Omental fat pad (tissue), 4 donors: ENCODE measurements around the gene HSPE1. TPM values are rescaled to one million over a fixed set of nuclear protein-coding genes. Genes with fewer than 3 reads are reported as not detected.

Experiments
- ATAC-seq: fragments of 150-250 bp; one replicate; pipeline ENCODE4 v1.9.1; 2016; ENCODE audit warnings: mild to moderate bottlenecking, moderate library complexity; ENCODE audit not compliant: low FRiP score
- DNase-seq: peaks from one replicate; pipeline ENCODE4 v3.0.0-alpha.2; 2019; ENCODE audit warnings: low spot score
- total RNA-seq, 4 donors: library from RNA; depleted of rRNA; stranded (reverse); fragments of >200 nt; gene quantifications; one replicate each; pipeline ENCODE4 v1.1.0, GENCODE V29; 2016
- TF ChIP-seq, protein P1 (sequence below), 3 donors: fragments of 450-650 bp; IDR thresholded peaks; one replicate each; pipeline ENCODE4 v1.5.1; 2016 to 2017; ENCODE audit warnings: antibody characterized with exemption in 3 of 3, mild to moderate bottlenecking in 3 of 3, moderate library complexity in 2 of 3

The HSPE1 gene
- total RNA-seq, 4 donors from 2014 or later, result 86.5 to 352 (median 177) TPM

DNA sequence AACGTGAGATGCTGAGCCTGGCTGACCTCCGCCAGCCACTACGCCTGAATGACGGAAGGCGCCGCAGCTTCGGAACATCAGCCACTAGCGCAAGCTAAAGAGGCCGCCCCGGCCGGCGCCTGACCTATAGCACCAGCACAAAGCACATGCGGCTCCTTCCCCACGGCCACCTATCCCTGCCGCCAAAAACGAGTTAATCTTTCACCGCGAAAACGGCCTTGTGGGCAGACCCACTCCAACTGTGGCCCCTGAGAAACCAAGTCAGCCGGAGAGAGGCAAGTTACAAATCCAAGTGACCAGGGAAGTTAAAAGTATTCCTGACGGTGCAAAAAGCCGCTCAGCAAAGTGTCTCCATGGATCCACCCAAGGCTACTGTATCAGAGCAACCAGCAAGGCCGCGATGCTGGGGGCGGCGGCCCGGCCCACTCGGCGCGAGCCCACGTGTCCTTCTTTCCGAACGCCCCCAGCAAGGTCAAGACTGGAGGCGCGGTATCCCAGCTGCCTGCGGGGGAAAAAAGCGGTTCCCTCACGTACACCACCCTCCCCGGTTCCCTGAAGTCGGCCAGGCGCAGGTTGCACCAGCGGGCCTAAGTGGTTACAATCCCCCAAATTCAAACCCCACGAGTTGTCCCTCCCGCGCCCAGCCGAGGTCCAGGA is 1.1 kb upstream of the HSPE1 start:
- DNase-seq (no peak), ATAC-seq (peak; percentile 20)
- TF ChIP-seq, protein P1, sequence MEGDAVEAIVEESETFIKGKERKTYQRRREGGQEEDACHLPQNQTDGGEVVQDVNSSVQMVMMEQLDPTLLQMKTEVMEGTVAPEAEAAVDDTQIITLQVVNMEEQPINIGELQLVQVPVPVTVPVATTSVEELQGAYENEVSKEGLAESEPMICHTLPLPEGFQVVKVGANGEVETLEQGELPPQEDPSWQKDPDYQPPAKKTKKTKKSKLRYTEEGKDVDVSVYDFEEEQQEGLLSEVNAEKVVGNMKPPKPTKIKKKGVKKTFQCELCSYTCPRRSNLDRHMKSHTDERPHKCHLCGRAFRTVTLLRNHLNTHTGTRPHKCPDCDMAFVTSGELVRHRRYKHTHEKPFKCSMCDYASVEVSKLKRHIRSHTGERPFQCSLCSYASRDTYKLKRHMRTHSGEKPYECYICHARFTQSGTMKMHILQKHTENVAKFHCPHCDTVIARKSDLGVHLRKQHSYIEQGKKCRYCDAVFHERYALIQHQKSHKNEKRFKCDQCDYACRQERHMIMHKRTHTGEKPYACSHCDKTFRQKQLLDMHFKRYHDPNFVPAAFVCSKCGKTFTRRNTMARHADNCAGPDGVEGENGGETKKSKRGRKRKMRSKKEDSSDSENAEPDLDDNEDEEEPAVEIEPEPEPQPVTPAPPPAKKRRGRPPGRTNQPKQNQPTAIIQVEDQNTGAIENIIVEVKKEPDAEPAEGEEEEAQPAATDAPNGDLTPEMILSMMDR (IDR thresholded peaks at IDR 0.05), result no peak

DNA sequence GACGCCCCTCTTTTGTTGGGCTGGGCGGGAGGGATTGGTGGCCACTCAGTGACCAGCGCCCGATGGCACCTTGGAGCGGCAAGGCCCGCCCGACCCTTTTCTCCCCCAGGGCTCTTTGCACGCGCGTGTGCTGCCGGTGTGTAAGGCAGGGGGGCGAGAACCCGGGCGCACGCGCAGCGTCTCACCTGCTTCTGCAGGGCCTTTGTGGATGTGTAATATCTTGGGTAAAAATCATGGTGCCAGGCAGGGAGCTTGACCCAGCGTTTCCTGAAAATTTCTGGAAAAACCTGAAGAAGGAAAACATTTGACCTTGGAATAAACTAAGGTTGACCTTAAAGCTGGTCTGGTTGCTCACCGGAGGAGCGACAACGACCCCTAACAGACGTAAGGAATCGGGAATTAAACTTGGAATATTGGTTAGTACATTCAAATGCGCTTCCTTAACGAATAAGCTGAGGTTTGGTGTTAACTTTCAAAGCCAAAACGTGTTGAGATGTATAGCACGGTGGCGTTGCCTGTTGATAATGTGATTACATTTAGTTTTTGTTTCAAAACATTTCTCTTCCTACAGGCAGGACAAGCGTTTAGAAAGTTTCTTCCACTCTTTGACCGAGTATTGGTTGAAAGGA is 438 bp downstream of the HSPE1 start:
- ATAC-seq (no peak), DNase-seq (no peak)
- TF ChIP-seq, protein P1 (IDR thresholded peaks at IDR 0.05), result no peak

DNA sequence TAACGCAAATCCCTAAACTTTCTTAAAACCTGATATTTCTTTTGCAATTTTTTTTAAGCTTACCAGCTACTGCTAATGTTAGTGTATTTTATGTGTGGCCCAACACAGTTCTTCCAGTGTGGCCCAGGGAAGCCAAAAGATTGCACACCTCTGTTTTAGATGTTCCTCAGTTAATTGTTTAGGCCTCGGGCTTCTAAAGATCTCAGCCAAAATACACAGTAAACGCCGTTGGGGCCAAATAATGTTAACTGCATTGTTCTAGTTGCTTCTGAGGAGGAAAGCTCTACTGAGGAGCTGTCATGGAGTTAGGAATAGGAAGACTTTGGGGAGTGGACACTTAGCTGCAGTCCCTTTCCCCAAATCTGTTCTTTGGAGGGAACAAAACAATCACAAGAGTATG is 2.0 kb downstream of the HSPE1 start:
- TF ChIP-seq, protein P1 (IDR thresholded peaks at IDR 0.05), result no peak
- DNase-seq (no peak), ATAC-seq (no peak)

DNA sequence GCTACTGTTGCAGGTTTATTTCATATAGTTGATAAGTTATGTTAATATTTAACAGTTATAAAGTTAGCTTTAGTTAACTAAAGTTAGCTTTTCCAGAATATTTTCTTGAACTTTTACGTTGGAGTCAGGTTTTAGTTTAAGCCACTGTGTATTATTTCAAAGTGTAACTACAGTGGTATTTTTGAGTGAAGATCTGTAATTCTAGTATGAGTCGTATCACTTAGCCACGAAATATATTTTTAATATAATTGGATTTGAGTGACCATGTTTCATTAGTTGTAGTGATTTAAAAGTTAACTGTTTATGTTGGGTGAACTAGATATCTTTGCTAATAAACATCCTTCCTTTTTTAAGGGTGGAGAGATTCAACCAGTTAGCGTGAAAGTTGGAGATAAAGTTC is 2.5 kb downstream of the HSPE1 start:
- no peak for DNase-seq
- no peak for ATAC-seq
- TF ChIP-seq, protein P1 (IDR thresholded peaks at IDR 0.05), result no peak

DNA sequence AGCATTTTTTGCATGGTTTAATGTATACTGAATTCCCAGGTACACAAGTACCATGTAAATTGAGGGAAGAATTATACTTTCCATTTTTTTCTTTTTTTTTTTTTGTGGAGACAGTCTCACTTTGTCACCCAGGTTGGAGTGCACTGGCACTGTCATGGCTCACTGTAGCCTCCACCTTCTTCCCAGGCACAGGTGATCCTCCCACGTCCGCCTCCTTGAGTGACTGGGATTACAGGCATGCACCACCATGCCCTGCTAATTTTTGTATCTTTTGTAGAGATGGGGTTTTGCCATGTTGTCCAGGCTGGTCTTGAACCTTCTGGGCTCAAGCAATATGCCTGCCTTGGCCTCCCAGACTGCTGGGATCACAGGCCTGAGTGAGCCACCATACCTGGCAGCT is 3.8 kb downstream of the HSPE1 start:
- TF ChIP-seq, protein P1 (IDR thresholded peaks at IDR 0.05), result no peak
- no peak for ATAC-seq
- DNase-seq, result no peak

DNA sequence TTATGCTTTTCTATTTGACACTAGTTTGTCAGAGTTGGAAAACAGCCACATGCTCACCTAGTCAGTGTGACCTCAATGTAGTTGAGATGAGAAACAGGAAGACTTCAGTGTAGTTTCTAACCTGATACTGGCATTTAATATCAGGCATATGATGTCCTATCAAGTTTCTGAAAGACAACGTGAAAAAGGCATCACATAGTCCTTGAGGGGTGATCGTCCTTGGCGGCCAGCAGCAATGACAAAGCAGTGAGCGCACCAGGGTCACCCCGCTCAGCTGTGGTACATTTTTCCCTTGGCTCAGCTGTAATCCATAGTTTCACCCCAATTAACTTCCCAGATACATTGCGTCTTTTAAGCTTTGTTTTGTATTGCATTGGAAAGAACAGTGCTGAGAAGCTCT is 4.3 kb downstream of the HSPE1 start:
- ATAC-seq (no peak), DNase-seq (no peak)
- TF ChIP-seq, protein P1 (IDR thresholded peaks at IDR 0.05), result no peak

DNA sequence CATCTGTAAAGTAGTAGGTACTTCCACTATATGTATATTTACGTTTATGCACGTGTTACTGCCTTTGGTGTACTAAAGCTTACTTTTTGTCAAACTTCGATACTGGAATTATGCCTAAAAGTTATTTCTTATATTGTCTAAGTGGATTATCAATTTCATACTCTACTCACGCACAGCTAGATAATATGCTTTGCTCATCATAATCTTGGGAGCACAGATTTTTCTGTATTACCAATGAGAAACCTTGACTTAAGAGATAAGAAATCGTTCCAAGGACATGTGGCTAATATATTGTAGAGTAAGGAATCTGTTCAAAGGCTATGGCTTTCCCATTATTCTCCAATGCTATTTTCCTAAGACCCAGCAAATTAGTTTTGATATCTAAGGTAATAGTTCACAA is 6.5 kb downstream of the HSPE1 start:
- no peak for DNase-seq

More for the DNA sequence above, 6.5 kb downstream of the HSPE1 start:
- TF ChIP-seq, protein P1 (IDR thresholded peaks at IDR 0.05), result no peak
- ATAC-seq, result no peak
